IMR-90 (cell line): Measurements from ENCODE around the gene ZFYVE28. TPM values are rescaled to one million over a fixed set of nuclear protein-coding genes. Genes with fewer than 3 reads are reported as not detected.

Experiments used
- ATAC-seq: fragments of 200-7000 bp; cut with Tn5 transposase; 2 replicates; pipeline ENCODE4 v1.9.1; 2020; ENCODE audit warnings: low read depth, mild to moderate bottlenecking, moderate library complexity
- BruUV-seq: library from RNA; stranded (reverse); fragments of 400-500 nt; replicated peaks from 2 replicates; lab custom pipeline; 2021; lab: Mats Ljungman, UMichigan
- CTCF ChIA-PET: fragments of 300-600 bp; formaldehyde crosslinking; extraction: SDS; loops from one replicate; lab custom pipeline; 2021; ENCODE audit warnings: antibody characterized with exemption; lab: Yijun Ruan, JAX
- POLR2A ChIA-PET: fragments of 300-600 bp; sonication (Branson Sonifier 250); formaldehyde crosslinking; loops from one replicate; lab custom pipeline; 2022; ENCODE audit warnings: antibody characterized with exemption; ENCODE audit not compliant: unreplicated experiment; lab: Charles Lee
- DNase-seq: peaks from one replicate; pipeline ENCODE4 v3.0.0; 2013
- H2AFZ ChIP-seq: replicated peaks from 2 replicates; pipeline ENCODE3; 2013; ENCODE audit warnings: low read length, mild to moderate bottlenecking; ENCODE audit not compliant: poor library complexity
- H2AK5ac ChIP-seq: 2 replicates; pipeline ENCODE4 v1.6.1; 2013; ENCODE audit warnings: low read depth, low read length, inconsistent platforms
- H2AK9ac ChIP-seq: replicated peaks from 2 replicates; pipeline ENCODE3; 2013; ENCODE audit warnings: mild to moderate bottlenecking, low read depth, low read length, moderate library complexity; ENCODE audit not compliant: poor library complexity
- H2BK120ac ChIP-seq: 2 replicates; pipeline ENCODE4 v1.6.1; 2013; ENCODE audit warnings: low read depth, low read length, inconsistent platforms
- H2BK15ac ChIP-seq: 3 replicates; pipeline ENCODE4 v1.6.1; 2013; ENCODE audit warnings: low read depth, low read length, inconsistent platforms
- H2BK20ac ChIP-seq: 2 replicates; pipeline ENCODE4 v1.6.1; 2013; ENCODE audit warnings: low read depth, mild to moderate bottlenecking, inconsistent platforms, low read length, moderate library complexity
- H2BK5ac ChIP-seq: 2 replicates; pipeline ENCODE4 v1.6.1; 2013; ENCODE audit warnings: mild to moderate bottlenecking, low read depth, low read length, inconsistent platforms; ENCODE audit not compliant: poor library complexity, severe bottlenecking
- H3K14ac ChIP-seq: replicated peaks from 2 replicates; pipeline ENCODE4 v1.6.1; 2013; ENCODE audit warnings: low read depth, low read length, inconsistent platforms
- H3K18ac ChIP-seq: 2 replicates; pipeline ENCODE4 v1.6.1; 2013; ENCODE audit warnings: low read depth, low read length, control low read depth
- H3K23ac ChIP-seq: 2 replicates; pipeline ENCODE4 v1.6.1; 2013; ENCODE audit warnings: low read depth, low read length, inconsistent platforms
- H3K27ac ChIP-seq: 2 replicates; pipeline ENCODE4 v1.5.1; 2013; ENCODE audit warnings: mild to moderate bottlenecking, control low read depth, low read length; ENCODE audit not compliant: insufficient read depth
- H3K27me3 ChIP-seq: 2 replicates; pipeline ENCODE4 v1.6.1; 2013; ENCODE audit warnings: low read length; ENCODE audit not compliant: control insufficient read depth, insufficient read depth
- H3K36me3 ChIP-seq: 2 replicates; pipeline ENCODE4 v1.6.1; 2013; ENCODE audit warnings: low read length, mixed read lengths; ENCODE audit not compliant: control insufficient read depth, insufficient read depth
- H3K4ac ChIP-seq: 2 replicates; pipeline ENCODE4 v1.6.1; 2013; ENCODE audit warnings: low read depth, low read length, inconsistent platforms
- H3K4me1 ChIP-seq: 2 replicates; pipeline ENCODE4 v1.6.1; 2013; ENCODE audit warnings: low read length, mixed read lengths; ENCODE audit not compliant: control insufficient read depth, insufficient read depth
- H3K4me2 ChIP-seq: 2 replicates; pipeline ENCODE4 v1.6.1; 2013; ENCODE audit warnings: low read depth, mild to moderate bottlenecking, control low read depth, low read length, moderate library complexity
- H3K4me3 ChIP-seq: 2 replicates; pipeline ENCODE4 v1.5.1; 2013; ENCODE audit warnings: low read depth, mild to moderate bottlenecking, control low read depth, low read length, moderate library complexity; ENCODE audit not compliant: insufficient read depth
- H3K56ac ChIP-seq: 2 replicates; pipeline ENCODE4 v1.6.1; 2013; ENCODE audit warnings: low read length, inconsistent platforms; ENCODE audit not compliant: insufficient read depth; ENCODE audit errors: extremely low read depth
- H3K79me1 ChIP-seq, 2 experiments: 2 replicates each; pipeline ENCODE4 v1.6.1; 2013; ENCODE audit warnings: low read length in 2 of 2, inconsistent platforms in 1 of 2, low read depth in 1 of 2
- H3K9ac ChIP-seq: 2 replicates; pipeline ENCODE4 v1.6.1; 2013; ENCODE audit warnings: low read depth, low read length, control low read depth
- H3K9me1 ChIP-seq: 2 replicates; pipeline ENCODE4 v1.6.1; 2013; ENCODE audit warnings: low read length, inconsistent platforms; ENCODE audit not compliant: insufficient read depth
- H3K9me3 ChIP-seq: 2 replicates; pipeline ENCODE4 v1.6.1; 2013; ENCODE audit warnings: low read length; ENCODE audit not compliant: control insufficient read depth, insufficient read depth
- H4K20me1 ChIP-seq: 2 replicates; pipeline ENCODE4 v1.6.1; 2013; ENCODE audit warnings: low read length, inconsistent platforms; ENCODE audit not compliant: insufficient read depth
- H4K5ac ChIP-seq: 2 replicates; pipeline ENCODE4 v1.6.1; 2013; ENCODE audit warnings: mild to moderate bottlenecking, low read depth, low read length, control low read depth
- H4K8ac ChIP-seq, 2 experiments: 2 replicates each; pipeline ENCODE4 v1.6.1; 2013; ENCODE audit warnings: low read depth in 2 of 2, low read length in 2 of 2, control low read depth in 1 of 2, inconsistent platforms in 1 of 2
- H4K91ac ChIP-seq: 2 replicates; pipeline ENCODE4 v1.6.1; 2013; ENCODE audit warnings: low read depth, low read length, inconsistent platforms; ENCODE audit not compliant: insufficient read depth
- BHLHE40 ChIP-seq: fragments of 150-350 bp; IDR thresholded peaks from 2 replicates; pipeline ENCODE4 v1.6.1; 2016; ENCODE audit warnings: mild to moderate bottlenecking, low read depth, low read length
- CHD1 ChIP-seq: IDR thresholded peaks from 2 replicates; pipeline ENCODE4 v1.6.1; 2012; ENCODE audit warnings: low read depth, low read length, improper control_type of control experiment
- MXI1 ChIP-seq: IDR thresholded peaks from 2 replicates; pipeline ENCODE4 v1.6.1; 2012; ENCODE audit warnings: low read depth, mild to moderate bottlenecking, low read length, moderate library complexity, borderline replicate concordance
- POLR2A ChIP-seq: IDR thresholded peaks from 2 replicates; pipeline ENCODE4 v1.6.1; 2012; ENCODE audit warnings: mild to moderate bottlenecking, low read depth, low read length
- RCOR1 ChIP-seq: IDR thresholded peaks from 2 replicates; pipeline ENCODE4 v1.6.1; 2012; ENCODE audit warnings: mild to moderate bottlenecking, low read length, improper control_type of control experiment; ENCODE audit not compliant: insufficient replicate concordance
- WGBS, 2 experiments: methylation state at CpG; one replicate each; pipeline versions ENCODE4 v1.1.5 to v1.1.7; 2013; ENCODE audit warnings: missing lambda C conversion rate in 2 of 2; ENCODE audit not compliant: insufficient read length in 1 of 2; ENCODE audit errors: extremely low coverage in 2 of 2; 5-methylcytosine and 5-hydroxymethylcytosine counted together
- dilution Hi-C: fragments of 300-500 bp; cut with HindIII; formaldehyde crosslinking; loops from one replicate; pipeline ENCODE4 v1.14.3; 2018; ENCODE audit warnings: low sequenced_read_pairs; ENCODE audit not compliant: unreplicated experiment
- in situ Hi-C: fragments of 300-500 bp; cut with MboI; formaldehyde crosslinking; loops from 3 replicates; pipeline ENCODE4 v1.14.3; 2019; ENCODE audit warnings: low sequenced_read_pairs, inconsistent platforms, mixed read lengths
- intact Hi-C: fragments of 100-400 bp; cut with micrococcal nuclease; formaldehyde crosslinking; loops from 2 replicates; pipeline ENCODE4 v1.10.0; 2022
- polyA plus RNA-seq, 3 experiments: library from polyadenylated mRNA; depleted of rRNA; stranded (reverse); fragments of >200 nt; gene quantifications; 2 replicates each; pipeline ENCODE4 v1.2.3, GENCODE V29; 2012; ENCODE audit warnings: low replicate concordance in 1 of 3
- total RNA-seq: library from RNA; depleted of rRNA; stranded (reverse); fragments of >200 nt; gene quantifications from 2 replicates; pipeline ENCODE4 v1.2.3, GENCODE V29; 2012

ZFYVE28 gene
- total and polyA plus RNA-seq, 2 of the 4 experiments (the other 2 are of a cell fraction): 0.36 to 1.2 TPM

DNA sequence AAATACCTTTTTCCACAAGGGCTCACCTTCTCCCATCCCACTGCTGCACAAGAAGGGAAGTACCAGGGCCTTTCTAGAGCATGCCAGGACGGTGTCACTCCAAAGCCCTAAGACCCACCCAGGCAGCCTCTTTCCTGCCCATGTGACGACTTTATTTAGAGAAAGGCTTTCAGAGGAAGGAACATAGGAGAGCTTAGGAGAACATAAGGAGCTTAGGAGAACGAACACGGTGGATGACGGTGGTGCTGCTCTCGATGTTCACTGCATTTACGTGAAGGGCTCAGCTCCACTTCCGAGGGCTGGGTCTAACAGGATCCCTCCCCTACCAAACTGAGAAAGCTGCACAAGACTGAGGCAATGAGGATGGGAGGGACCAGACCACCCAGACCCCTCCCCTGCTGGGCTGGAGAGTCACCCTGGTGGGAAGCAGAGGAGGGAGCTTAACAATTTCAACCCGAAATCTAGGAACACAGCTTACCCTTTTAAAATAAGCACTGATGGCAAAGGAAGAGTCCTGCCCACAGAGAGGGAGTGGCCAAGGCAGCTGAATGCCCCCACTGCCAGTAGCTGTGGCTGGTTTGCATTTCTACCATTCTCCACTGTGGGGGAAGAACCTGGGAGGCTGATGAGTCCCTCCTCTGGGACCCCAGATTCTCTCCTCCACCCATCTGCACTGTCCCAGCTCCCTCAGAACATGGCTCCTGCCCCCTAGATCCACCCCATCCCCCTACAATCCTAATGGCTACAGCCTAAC lies 29.8 kb downstream of the ZFYVE28 start:
- no peak overlapping the region for H3K14ac ChIP-seq
- H3K9me3 ChIP-seq: no peaks in the 10 kb centered on the region
- no peak overlapping the region for H2BK120ac ChIP-seq
- WGBS, 2 experiments: no CpG with 5 or more reads among the region's 9 CpGs
- ATAC-seq: no peak
- no peak overlapping the region for H4K5ac ChIP-seq
- no peaks in the 10 kb centered on the region; the same call in 1 of the 2 replicates for H3K4me1 ChIP-seq
- H2AK9ac ChIP-seq: peak overlapping the region; percentile 24
- no peak overlapping the region for H2AFZ ChIP-seq
- H3K9ac ChIP-seq: no peak overlapping the region
- no TSS peak for BruUV-seq
- H3K56ac ChIP-seq: no peak overlapping the region
- H3K4ac ChIP-seq: no peak overlapping the region
- no peak overlapping the region for H3K4me3 ChIP-seq
- no peaks in the 10 kb centered on the region for H3K79me1 ChIP-seq
- CTCF ChIA-PET: interaction anchor here (1.6 kb wide), 1 partner anchor 25 kb away, joined by 3 read pairs; no protein-coding TSS in a partner anchor
- no peak overlapping the region for H4K91ac ChIP-seq
- dilution Hi-C loops (no loop called here), in situ Hi-C loops (no loop called here), intact Hi-C loops (no loop called here)
- H3K27ac ChIP-seq: no peak overlapping the region
- TF ChIP-seq POLR2A (no peak), MXI1 (no peak), CHD1 (no peak), RCOR1 (no peak), BHLHE40 (no peak)
- H3K36me3 ChIP-seq: no peaks in the 10 kb centered on the region
- peaks cover 71% of the 10 kb centered on the region for H3K27me3 ChIP-seq
- no peak overlapping the region for H2BK5ac ChIP-seq
- no peak overlapping the region for H3K4me2 ChIP-seq
- H2BK20ac ChIP-seq: no peak overlapping the region
- H4K8ac ChIP-seq: no peak overlapping the region
- H2AK5ac ChIP-seq: no peak overlapping the region
- no peaks in the 10 kb centered on the region for H3K9me1 ChIP-seq
- no peak overlapping the region for H3K18ac ChIP-seq
- no peak overlapping the region for H2BK15ac ChIP-seq
- H4K20me1 ChIP-seq: no peaks in the 10 kb centered on the region
- no peak overlapping the region; the same call in 1 of the 2 replicates for H3K23ac ChIP-seq
- peak; percentile 11 for DNase-seq
- POLR2A ChIA-PET: no interaction called here
